Spleen (tissue), 13 donors: ENCODE measurements around the gene ZNF780A. TPM values are rescaled to one million over a fixed set of nuclear protein-coding genes. Genes with fewer than 3 reads are reported as not detected.
A peak's percentile ranks its signal among the peaks of the same experiment; 100 is the strongest.

Experiments used
- DNase-seq: peaks from one replicate; pipeline ENCODE4 v3.0.0-alpha.2; 2020
- H3K27ac ChIP-seq, 8 donors: fragments of 200-600 bp; sonication (generic) in 7 of 8; 1 replicate in 4 of 8; 2 replicates in 4 of 8; pipeline versions ENCODE4 v1.5.0 to v1.8.0; 2016 to 2021; ENCODE audit warnings: inconsistent platforms in 4 of 8, mild to moderate bottlenecking in 4 of 8, moderate library complexity in 1 of 8
- H3K27me3 ChIP-seq, 7 donors: fragments of 200-600 bp; sonication (generic) in 6 of 7; replicated peaks in 1 of 7; 1 replicate in 4 of 7; 2 replicates in 3 of 7; pipeline versions ENCODE4 v1.5.0 to v1.8.0; 2016 to 2021; ENCODE audit warnings: inconsistent platforms in 3 of 7, mild to moderate bottlenecking in 1 of 7
- H3K36me3 ChIP-seq, 6 donors: fragments of 200-600 bp; sonication (generic) in 5 of 6; 1 replicate in 4 of 6; 2 replicates in 2 of 6; pipeline versions ENCODE4 v1.5.0 to v1.8.0; 2016 to 2021; ENCODE audit warnings: inconsistent platforms in 2 of 6
- H3K4me1 ChIP-seq, 6 donors: fragments of 200-600 bp; sonication (generic) in 5 of 6; 1 replicate in 3 of 6; 2 replicates in 3 of 6; pipeline versions ENCODE4 v1.5.0 to v1.8.0; 2016 to 2021; ENCODE audit warnings: inconsistent platforms in 3 of 6
- H3K4me3 ChIP-seq, 8 donors: fragments of 200-600 bp; sonication (generic) in 7 of 8; 1 replicate in 4 of 8; 2 replicates in 4 of 8; pipeline versions ENCODE4 v1.5.0 to v1.8.0; 2016 to 2021; ENCODE audit warnings: inconsistent platforms in 4 of 8, mild to moderate bottlenecking in 4 of 8, moderate library complexity in 2 of 8
- H3K9me3 ChIP-seq, 8 donors: fragments of 200-600 bp; sonication (generic) in 7 of 8; 1 replicate in 4 of 8; 2 replicates in 4 of 8; pipeline versions ENCODE4 v1.5.0 to v1.8.0; 2016 to 2021; ENCODE audit warnings: inconsistent platforms in 4 of 8
- CTCF ChIP-seq, 11 experiments: fragments of 200-600 bp in 7 of 11; fragments of 450-650 bp in 4 of 11; sonication (generic) in 4 of 11; IDR thresholded peaks in 8 of 11; conservative IDR thresholded peaks in 3 of 11; 1 replicate in 7 of 11; 2 replicates in 4 of 11; pipeline versions ENCODE4 v1.4.0 to v1.8.0; 2016 to 2021; ENCODE audit warnings: antibody characterized with exemption in 11 of 11, inconsistent platforms in 4 of 11, mild to moderate bottlenecking in 1 of 11
- POLR2A ChIP-seq, 3 donors: fragments of 450-650 bp; IDR thresholded peaks; one replicate each; pipeline ENCODE4 v1.5.1; 2017; ENCODE audit warnings: antibody characterized with exemption in 3 of 3, mild to moderate bottlenecking in 1 of 3
- POLR2AphosphoS5 ChIP-seq, 3 donors: sonication (generic); formaldehyde crosslinking; IDR thresholded peaks; one replicate each; pipeline ENCODE4 v1.5.1; 2017; ENCODE audit warnings: antibody characterized with exemption in 3 of 3
- WGBS, 5 donors: extraction: QIAGEN DNeasy Blood & Tissue Kit in 3 of 5; methylation state at CpG; one replicate each; pipeline versions ENCODE4 v1.1.5 to v1.1.7; 2013 to 2018; 5-methylcytosine and 5-hydroxymethylcytosine counted together
- intact Hi-C: fragments of 100-400 bp; cut with DNase I; formaldehyde crosslinking; loops from one replicate; pipeline ENCODE4 v1.15.0; 2023; ENCODE audit warnings: low total_unique reads
- long read RNA-seq, 2 donors: transcript quantifications; one replicate each; lab custom pipeline, GENCODE V29; 2026
- polyA plus RNA-seq, 3 donors: library from polyadenylated mRNA; stranded (reverse); fragments of 200-250 nt; gene quantifications; one replicate each; pipeline ENCODE4 v1.2.1, GENCODE V29; 2013
- total RNA-seq, 7 donors: library from RNA; depleted of rRNA in 3 of 7; stranded (reverse); fragments of >200 nt in 3 of 7; fragmentation: NEBNext Ultra II Directional in 4 of 7; extraction: Animal tissue kit (Norgen Biotek cat#: 25700) in 4 of 7; gene quantifications; one replicate each; pipeline versions ENCODE4 v1.1.0 to v1.2.1, GENCODE V29; 2016 to 2021
- donor health status: healthy with polysubstance abuse.
- donor health status: DM: no; HTN: no; CAD: no; lungs with moderate emphysema.
- donor health status: DM: no; HTN: no; CAD: no.
- donor health status: Bipolar disorder and iron deficiency.
- donor health status: healthy.
- donor health status: DM: no; HTN: no; CAD: no.
- donor health status: DM: yes; HTN: yes; CAD: no.

The ZNF780A gene
- total RNA-seq (10 to 100 TPM; 24.5 to 52.5 (median 39.3) TPM), polyA plus RNA-seq (10 to 100 TPM; 18.1 to 19.1 (median 18.7) TPM)
- long read RNA-seq, donor 1, partial matches to known transcripts: 6 of 11 reads
- long read RNA-seq, donor 1, other reads (novel, unspliced or antisense): 0 of 11 reads
- long read RNA-seq, donor 2, partial matches to known transcripts: 0 of 1 reads
- long read RNA-seq, donor 2, other reads (novel, unspliced or antisense): 0 of 1 reads

GRCh38 chr19:40090241-40091204 is at the start of gene ZNF780A:
Gene ZNF780A (minus strand): TSS chr19:40090943. CDS start chr19:40084753, 6,190 bp downstream.
- WGBS, 5 donors: 0 to 1% (median 0%) methylated on average over 41 to 47 of the region's 47 CpGs
- Histone ChIP-seq H3K27me3 (peaks cover 0 to 12% (median 0%) of the 10 kb centered on the region in 7 donors), H3K4me1 (peaks cover 8 to 56% (median 24%) of the 10 kb centered on the region in 6 donors), H3K36me3 (peaks cover 0 to 6% (median 1%) of the 10 kb centered on the region in 6 donors), H3K27ac (peak within 1 kb of the TSS; percentile 94 to 99 (median 96)), H3K9me3 (peaks cover 0 to 5% (median 0%) of the 10 kb centered on the region in 8 donors), H3K4me3 (peak within 1 kb of the TSS; percentile 58 to 83 (median 72))
- peak; percentile 94 for DNase-seq
- TF ChIP-seq POLR2AphosphoS5 (IDR thresholded peaks at IDR 0.05): peak; percentile 87 to 88 (median 88)
- peak in 1 of 11 experiments; percentile 6 for TF ChIP-seq CTCF (IDR thresholded peaks at IDR 0.05 in 8 of 11, conservative IDR thresholded peaks at IDR 0.05 in 3 of 11)
- peak in 1 of 3 donors; percentile 28 for TF ChIP-seq POLR2A (IDR thresholded peaks at IDR 0.05)
- intact Hi-C loops: no loop called here

- no peak for DNase-seq
- no peaks in the 10 kb centered on the region for H3K36me3 ChIP-seq
- TF ChIP-seq POLR2AphosphoS5 (IDR thresholded peaks at IDR 0.05) (no peak), CTCF (IDR thresholded peaks at IDR 0.05 in 8 of 11, conservative IDR thresholded peaks at IDR 0.05 in 3 of 11) (peak; percentile 38 to 83 (median 69))
- WGBS, 5 donors: 28 to 41% (median 39%) methylated on average over 7 of the region's 7 CpGs
- intact Hi-C loops: loop anchor here (5.0 kb wide), 1 partner anchor 78 kb away; the partner anchor contains the start of gene TTC9B
- H3K9me3 ChIP-seq: no peaks in the 10 kb centered on the region
- no peak overlapping the region for H3K4me3 ChIP-seq
- H3K4me1 ChIP-seq: peaks cover 12 to 42% (median 26%) of the 10 kb centered on the region in 6 donors
- H3K27ac ChIP-seq: no peak overlapping the region
- no peaks in the 10 kb centered on the region for H3K27me3 ChIP-seq
These were observed 49.0 kb upstream of the ZNF780A start for GRCh38 chr19:40139533-40140287.

- DNase-seq: no peak
- Histone ChIP-seq H3K9me3 (no peaks in the 10 kb centered on the region), H3K27ac (no peak overlapping the region), H3K27me3 (no peaks in the 10 kb centered on the region), H3K4me1 (peaks cover 0 to 13% (median 0%) of the 10 kb centered on the region in 6 donors), H3K4me3 (no peak overlapping the region), H3K36me3 (no peaks in the 10 kb centered on the region)
- no peak for TF ChIP-seq POLR2A (IDR thresholded peaks at IDR 0.05)
- TF ChIP-seq POLR2AphosphoS5 (IDR thresholded peaks at IDR 0.05): no peak
- TF ChIP-seq CTCF (IDR thresholded peaks at IDR 0.05 in 8 of 11, conservative IDR thresholded peaks at IDR 0.05 in 3 of 11): no peak
- intact Hi-C loops: loop anchor here (5.0 kb wide), 1 partner anchor 80 kb away; the partner anchor contains the start of gene TTC9B
- 83 to 92% (median 86%) methylated on average over 4 to 5 of the region's 5 CpGs for WGBS, 5 donors
These were observed 46.1 kb upstream of the ZNF780A start for GRCh38 chr19:40136818-40137217.
